GM18502 (cell line): ENCODE measurements around the gene ANP32E.

Experiments used
- ATAC-seq: cut with Tn5 transposase; IDR thresholded peaks from one replicate; pipeline ENCODE4 v1.9.1; 2021; ENCODE audit warnings: mild to moderate bottlenecking; ENCODE audit not compliant: unreplicated experiment, poor library complexity

The ANP32E gene

GRCh38 chr1:150176593-150176992 is 59.3 kb downstream of the ANP32E start:
- ATAC-seq: no peak

GRCh38 chr1:150173141-150173585 is 62.7 kb downstream of the ANP32E start:
- ATAC-seq: no peak

- ATAC-seq: no peak
Measured at GRCh38 chr1:150171801-150172200, 64.1 kb downstream of the ANP32E start.

- ATAC-seq: no peak
Measured at GRCh38 chr1:150168960-150169601, 66.8 kb downstream of the ANP32E start.
